HepG2 (cell line): Measurements from ENCODE around the gene MORC4. TPM values are rescaled to one million over a fixed set of nuclear protein-coding genes. Genes with fewer than 3 reads are reported as not detected.

Source experiments
- ATAC-seq: fragments of 200-7000 bp; cut with Tn5 transposase; 3 replicates; pipeline ENCODE4 v1.9.1; 2020; ENCODE audit warnings: mild to moderate bottlenecking, moderate library complexity
- BruUV-seq: library from RNA; stranded (reverse); fragments of 400-500 nt; replicated peaks from 2 replicates; lab custom pipeline; 2021; lab: Mats Ljungman, UMichigan
- CTCF ChIA-PET: fragments of 300-600 bp; formaldehyde crosslinking; extraction: SDS; loops from one replicate; lab custom pipeline; 2021; ENCODE audit warnings: low total read pairs, inconsistent platforms, low intra/inter-chr PET ratio; lab: Yijun Ruan, JAX
- POLR2A ChIA-PET: fragments of 350-600 bp; sonication (Branson Sonifier 250); formaldehyde crosslinking; loops from one replicate; lab custom pipeline; 2020; ENCODE audit warnings: antibody characterized with exemption, inconsistent platforms; lab: Yijun Ruan, JAX
- DNase-seq: peaks from one replicate; pipeline ENCODE4 v3.0.0-alpha.2; 2015; ENCODE audit warnings: low spot score
- FAIRE-seq: peaks from 3 replicates; lab custom pipeline; 2011; peaks lifted over from hg19 to GRCh38; lab: Jason Lieb, UNC
- H2AFZ ChIP-seq: one replicate; pipeline ENCODE4 v1.6.1; 2011; ENCODE audit warnings: low read length, inconsistent platforms
- H3K27ac ChIP-seq: fragments of 300-600 bp; 3 replicates; pipeline ENCODE4 v1.8.0; 2011; ENCODE audit warnings: mixed run types, mild to moderate bottlenecking, mixed read lengths, low read length, inconsistent platforms; ENCODE audit not compliant: insufficient read depth; ENCODE audit errors: extremely low read length
- H3K27me3 ChIP-seq, 2 experiments: fragments of 200-600 bp in 1 of 2; 2 replicates in 1 of 2; 3 replicates in 1 of 2; pipeline versions ENCODE4 v1.6.0 to v1.8.0; 2011; ENCODE audit warnings: low read length in 2 of 2, mild to moderate bottlenecking in 2 of 2, moderate library complexity in 2 of 2, inconsistent platforms in 1 of 2; ENCODE audit not compliant: insufficient read depth in 2 of 2, control insufficient read depth in 1 of 2
- H3K36me3 ChIP-seq, 2 experiments: fragments of 200-600 bp in 1 of 2; replicated peaks in 1 of 2; 2 replicates in 1 of 2; 3 replicates in 1 of 2; pipeline versions ENCODE4 v1.5.1 to v1.8.0; 2011; ENCODE audit warnings: low read length in 2 of 2, inconsistent platforms in 1 of 2; ENCODE audit not compliant: insufficient read depth in 2 of 2, control insufficient read depth in 1 of 2
- H3K4me1 ChIP-seq: 2 replicates; pipeline ENCODE4 v1.5.1; 2012; ENCODE audit warnings: low read length, inconsistent platforms; ENCODE audit not compliant: insufficient read depth
- H3K4me2 ChIP-seq: 2 replicates; pipeline ENCODE4 v1.6.0; 2011; ENCODE audit warnings: low read depth, low read length, inconsistent platforms
- H3K4me3 ChIP-seq, 3 experiments: fragments of 200-600 bp in 1 of 3; sonication (generic), shearing (Covaris generic) in 1 of 3; replicated peaks in 1 of 3; 2 replicates each; pipeline ENCODE4 v1.5.1; 2011 to 2016; ENCODE audit warnings: low read length in 3 of 3, inconsistent platforms in 2 of 3, low read depth in 2 of 3, mild to moderate bottlenecking in 2 of 3, control low read depth in 1 of 3, mixed read lengths in 1 of 3; ENCODE audit not compliant: insufficient read depth in 1 of 3
- H3K79me2 ChIP-seq: one replicate; pipeline ENCODE4 v1.6.1; 2011; ENCODE audit warnings: low read length, inconsistent platforms; ENCODE audit not compliant: insufficient read depth
- H3K9ac ChIP-seq: 2 replicates; pipeline ENCODE4 v1.6.0; 2011; ENCODE audit warnings: mild to moderate bottlenecking, low read depth, low read length, inconsistent platforms; ENCODE audit not compliant: insufficient read depth
- H3K9me3 ChIP-seq: 2 replicates; pipeline ENCODE4 v1.5.1; 2012; ENCODE audit warnings: mild to moderate bottlenecking, low read length
- H4K20me1 ChIP-seq: 2 replicates; pipeline ENCODE4 v1.6.0; 2011; ENCODE audit warnings: inconsistent platforms, mild to moderate bottlenecking, low read length, moderate library complexity; ENCODE audit not compliant: insufficient read depth
- ELF4 ChIP-seq: sonication (generic); formaldehyde crosslinking; IDR thresholded peaks from 2 replicates; pipeline ENCODE4 v1.5.0; 2020; ENCODE audit warnings: missing genetic modification reagents, mild to moderate bottlenecking, moderate library complexity, borderline replicate concordance
- HOXA5 ChIP-seq: sonication (generic); formaldehyde crosslinking; IDR thresholded peaks from 2 replicates; pipeline ENCODE4 v1.4.0; 2020; ENCODE audit warnings: missing genetic modification reagents
- KDM5A ChIP-seq: fragments of 200-600 bp; sonication (generic); IDR thresholded peaks from 2 replicates; pipeline ENCODE4 v1.7.0; 2018; ENCODE audit warnings: antibody characterized with exemption, mild to moderate bottlenecking, low read length, borderline replicate concordance
- NFE2 ChIP-seq: sonication (generic); formaldehyde crosslinking; IDR thresholded peaks from 2 replicates; pipeline ENCODE4 v1.4.0; 2020; ENCODE audit warnings: missing genetic modification reagents
- RBM22 ChIP-seq: fragments of 200-400 bp; formaldehyde crosslinking; optimal IDR thresholded peaks from 2 replicates; pipeline ENCODE3; 2017; ENCODE audit warnings: mild to moderate bottlenecking, low read length, moderate library complexity
- ZNF557 ChIP-seq: sonication (generic); formaldehyde crosslinking; IDR thresholded peaks from 2 replicates; pipeline ENCODE4 v1.4.0; 2020; ENCODE audit warnings: missing genetic modification reagents
- ZNF569 ChIP-seq: sonication (generic); formaldehyde crosslinking; IDR thresholded peaks from 2 replicates; pipeline ENCODE4 v1.5.0; 2020; ENCODE audit warnings: mild to moderate bottlenecking, missing genetic modification reagents, moderate library complexity, borderline replicate concordance
- ZSCAN31 ChIP-seq: sonication (generic); formaldehyde crosslinking; IDR thresholded peaks from 2 replicates; pipeline ENCODE4 v1.5.0; 2020; ENCODE audit warnings: low read depth, mild to moderate bottlenecking, missing genetic modification reagents
- WGBS: methylation state at CpG from one replicate; pipeline ENCODE4 v1.1.6; 2017; ENCODE audit warnings: low lambda C conversion rate; 5-methylcytosine and 5-hydroxymethylcytosine counted together
- in situ Hi-C: cut with HindIII; loops from 2 replicates; pipeline ENCODE4 v1.10.0; 2017; ENCODE audit warnings: low pct_unique_long_range_greater_than_20kb; ENCODE audit not compliant: extremely low pct_ligation_motif_present
- intact Hi-C: fragments of 100-400 bp; cut with micrococcal nuclease; formaldehyde crosslinking; loops from one replicate; pipeline ENCODE4 v1.10.0; 2022; ENCODE audit not compliant: unreplicated experiment
- polyA plus RNA-seq, 8 experiments: library from polyadenylated mRNA; depleted of rRNA in 3 of 8; stranded (reverse) in 7 of 8; unstranded in 1 of 8; fragments of >200 nt; fragmentation: Illumina TruSeq in 4 of 8; extraction: Trizol in 4 of 8; gene quantifications; 2 replicates each; pipeline versions ENCODE4 v1.2.1 to v1.2.3, GENCODE V29; 2011 to 2016; ENCODE audit warnings: low read depth in 4 of 8, missing spikeins in 1 of 8, mixed read lengths in 1 of 8; ENCODE audit not compliant: insufficient read depth in 1 of 8
- total RNA-seq, 5 experiments: library from RNA; depleted of rRNA; stranded (reverse); fragments of >200 nt; fragmentation: Illumina TruSeq; extraction: Trizol; gene quantifications; 2 replicates each; pipeline ENCODE4 v1.2.3, GENCODE V29; 2016; ENCODE audit warnings: low read depth in 1 of 5
- TF ChIP-seq, protein P1 (sequence below): sonication (generic); formaldehyde crosslinking; IDR thresholded peaks from 2 replicates; pipeline ENCODE4 v1.9.0; 2021; ENCODE audit warnings: mild to moderate bottlenecking, missing genetic modification reagents
- TF ChIP-seq, protein P2 (sequence below): IDR thresholded peaks from 2 replicates; pipeline ENCODE4 v1.6.1; 2016; ENCODE audit warnings: mild to moderate bottlenecking, missing biosample characterization, missing genetic modification reagents
- TF ChIP-seq, protein P3 (sequence below): sonication (generic); formaldehyde crosslinking; conservative IDR thresholded peaks from 2 replicates; pipeline ENCODE4 v1.5.0; 2020; ENCODE audit warnings: missing genetic modification reagents
- TF ChIP-seq, protein P4 (sequence below): sonication (generic); formaldehyde crosslinking; IDR thresholded peaks from 2 replicates; pipeline ENCODE4 v1.5.1; 2020; ENCODE audit warnings: missing genetic modification reagents, mild to moderate bottlenecking, borderline replicate concordance

Gene MORC4
- total and polyA plus RNA-seq, 2 of the 13 experiments (the other 11 are each of a cell fraction or from before 2014, with no cell fraction given) = 7.3 to 17.6 TPM

DNA sequence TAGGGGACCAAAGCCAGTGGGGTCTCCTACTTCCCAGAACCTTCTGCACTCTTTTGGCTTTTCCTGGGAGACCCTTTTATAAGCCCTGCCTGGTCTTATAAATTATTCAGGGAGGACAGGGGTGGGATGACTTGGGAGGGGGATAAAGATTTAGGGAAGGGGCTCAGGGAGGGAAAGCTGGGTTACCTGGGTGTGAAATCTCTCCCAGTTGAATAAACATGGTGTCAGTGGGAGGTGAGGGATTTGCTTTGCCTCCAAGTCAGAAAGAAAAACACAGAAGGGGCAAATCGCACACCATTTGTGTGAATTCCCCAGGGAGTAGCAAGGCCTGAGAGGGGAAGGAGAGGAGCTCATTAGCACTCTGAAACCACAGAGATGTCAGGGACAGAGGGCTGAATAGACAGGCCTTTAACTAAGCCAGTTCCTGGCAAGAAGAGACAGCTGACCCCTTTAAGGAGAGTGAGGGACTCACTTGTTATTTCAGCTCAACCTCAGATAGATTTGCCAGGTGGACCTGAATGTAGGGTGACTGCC is 96.7 kb downstream of the MORC4 start, which contains the start of gene RIPPLY1:
Gene RIPPLY1, minus strand, starts transcription at position 51 of the 534 bp plus-strand sequence. CDS start 54 bp downstream, outside the sequence.
- no peak for DNase-seq
- H3K9ac ChIP-seq = peak within 1 kb of the TSS; percentile 43; the same call in 1 of the 2 replicates
- in situ Hi-C loops (loop anchor here (5.0 kb wide), 1 partner anchor 59 kb away; no protein-coding TSS in a partner anchor), intact Hi-C loops (no loop called here)
- H3K27ac ChIP-seq = peak within 1 kb of the TSS; percentile 87
- H3K4me1 ChIP-seq = peaks cover 84% of the 10 kb centered on the region
- no peak for FAIRE-seq
- no peaks in the 10 kb centered on the region for H3K9me3 ChIP-seq
- 100% methylated on average over 1 of the region's 1 CpG for WGBS
- no peaks in the 10 kb centered on the region for H4K20me1 ChIP-seq
- peak within 1 kb of the TSS; percentile 54 for H3K4me2 ChIP-seq
- ATAC-seq = no peak
- H3K79me2 ChIP-seq = no peaks in the 10 kb centered on the region
- CTCF ChIA-PET = no interaction called here
- no peaks in the 10 kb centered on the region for H3K36me3 ChIP-seq
- POLR2A ChIA-PET = interaction anchor here (1.1 to 5.1 kb wide), 6 partner anchors 8 to 57 kb away, joined by 3 to 76 read pairs (median 6); no protein-coding TSS in a partner anchor
- peak within 1 kb of the TSS in 2 of 3 experiments; percentile 12 to 18; a peak in 1 of 6 replicates for H3K4me3 ChIP-seq
- H3K27me3 ChIP-seq = no peaks in the 10 kb centered on the region
- H2AFZ ChIP-seq = no peak within 1 kb of the TSS
- no TSS peak for BruUV-seq
- TF ChIP-seq, protein P1, sequence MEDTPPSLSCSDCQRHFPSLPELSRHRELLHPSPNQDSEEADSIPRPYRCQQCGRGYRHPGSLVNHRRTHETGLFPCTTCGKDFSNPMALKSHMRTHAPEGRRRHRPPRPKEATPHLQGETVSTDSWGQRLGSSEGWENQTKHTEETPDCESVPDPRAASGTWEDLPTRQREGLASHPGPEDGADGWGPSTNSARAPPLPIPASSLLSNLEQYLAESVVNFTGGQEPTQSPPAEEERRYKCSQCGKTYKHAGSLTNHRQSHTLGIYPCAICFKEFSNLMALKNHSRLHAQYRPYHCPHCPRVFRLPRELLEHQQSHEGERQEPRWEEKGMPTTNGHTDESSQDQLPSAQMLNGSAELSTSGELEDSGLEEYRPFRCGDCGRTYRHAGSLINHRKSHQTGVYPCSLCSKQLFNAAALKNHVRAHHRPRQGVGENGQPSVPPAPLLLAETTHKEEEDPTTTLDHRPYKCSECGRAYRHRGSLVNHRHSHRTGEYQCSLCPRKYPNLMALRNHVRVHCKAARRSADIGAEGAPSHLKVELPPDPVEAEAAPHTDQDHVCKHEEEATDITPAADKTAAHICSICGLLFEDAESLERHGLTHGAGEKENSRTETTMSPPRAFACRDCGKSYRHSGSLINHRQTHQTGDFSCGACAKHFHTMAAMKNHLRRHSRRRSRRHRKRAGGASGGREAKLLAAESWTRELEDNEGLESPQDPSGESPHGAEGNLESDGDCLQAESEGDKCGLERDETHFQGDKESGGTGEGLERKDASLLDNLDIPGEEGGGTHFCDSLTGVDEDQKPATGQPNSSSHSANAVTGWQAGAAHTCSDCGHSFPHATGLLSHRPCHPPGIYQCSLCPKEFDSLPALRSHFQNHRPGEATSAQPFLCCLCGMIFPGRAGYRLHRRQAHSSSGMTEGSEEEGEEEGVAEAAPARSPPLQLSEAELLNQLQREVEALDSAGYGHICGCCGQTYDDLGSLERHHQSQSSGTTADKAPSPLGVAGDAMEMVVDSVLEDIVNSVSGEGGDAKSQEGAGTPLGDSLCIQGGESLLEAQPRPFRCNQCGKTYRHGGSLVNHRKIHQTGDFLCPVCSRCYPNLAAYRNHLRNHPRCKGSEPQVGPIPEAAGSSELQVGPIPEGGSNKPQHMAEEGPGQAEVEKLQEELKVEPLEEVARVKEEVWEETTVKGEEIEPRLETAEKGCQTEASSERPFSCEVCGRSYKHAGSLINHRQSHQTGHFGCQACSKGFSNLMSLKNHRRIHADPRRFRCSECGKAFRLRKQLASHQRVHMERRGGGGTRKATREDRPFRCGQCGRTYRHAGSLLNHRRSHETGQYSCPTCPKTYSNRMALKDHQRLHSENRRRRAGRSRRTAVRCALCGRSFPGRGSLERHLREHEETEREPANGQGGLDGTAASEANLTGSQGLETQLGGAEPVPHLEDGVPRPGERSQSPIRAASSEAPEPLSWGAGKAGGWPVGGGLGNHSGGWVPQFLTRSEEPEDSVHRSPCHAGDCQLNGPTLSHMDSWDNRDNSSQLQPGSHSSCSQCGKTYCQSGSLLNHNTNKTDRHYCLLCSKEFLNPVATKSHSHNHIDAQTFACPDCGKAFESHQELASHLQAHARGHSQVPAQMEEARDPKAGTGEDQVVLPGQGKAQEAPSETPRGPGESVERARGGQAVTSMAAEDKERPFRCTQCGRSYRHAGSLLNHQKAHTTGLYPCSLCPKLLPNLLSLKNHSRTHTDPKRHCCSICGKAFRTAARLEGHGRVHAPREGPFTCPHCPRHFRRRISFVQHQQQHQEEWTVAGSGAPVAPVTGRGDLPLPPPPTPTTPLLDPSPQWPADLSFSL = no peak
- TF ChIP-seq ZNF569 (no peak), NFE2 (CRISPR knock-in tag) (no peak), ZSCAN31 (no peak), ZNF557 (CRISPR knock-in tag) (no peak), ELF4 (CRISPR knock-in tag) (no peak), KDM5A (no peak), RBM22 (no peak), HOXA5 (CRISPR knock-in tag) (no peak)
- TF ChIP-seq, protein P2, sequence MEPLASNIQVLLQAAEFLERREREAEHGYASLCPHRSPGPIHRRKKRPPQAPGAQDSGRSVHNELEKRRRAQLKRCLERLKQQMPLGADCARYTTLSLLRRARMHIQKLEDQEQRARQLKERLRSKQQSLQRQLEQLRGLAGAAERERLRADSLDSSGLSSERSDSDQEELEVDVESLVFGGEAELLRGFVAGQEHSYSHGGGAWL (CRISPR knock-in tag) = no peak
- TF ChIP-seq, protein P3, sequence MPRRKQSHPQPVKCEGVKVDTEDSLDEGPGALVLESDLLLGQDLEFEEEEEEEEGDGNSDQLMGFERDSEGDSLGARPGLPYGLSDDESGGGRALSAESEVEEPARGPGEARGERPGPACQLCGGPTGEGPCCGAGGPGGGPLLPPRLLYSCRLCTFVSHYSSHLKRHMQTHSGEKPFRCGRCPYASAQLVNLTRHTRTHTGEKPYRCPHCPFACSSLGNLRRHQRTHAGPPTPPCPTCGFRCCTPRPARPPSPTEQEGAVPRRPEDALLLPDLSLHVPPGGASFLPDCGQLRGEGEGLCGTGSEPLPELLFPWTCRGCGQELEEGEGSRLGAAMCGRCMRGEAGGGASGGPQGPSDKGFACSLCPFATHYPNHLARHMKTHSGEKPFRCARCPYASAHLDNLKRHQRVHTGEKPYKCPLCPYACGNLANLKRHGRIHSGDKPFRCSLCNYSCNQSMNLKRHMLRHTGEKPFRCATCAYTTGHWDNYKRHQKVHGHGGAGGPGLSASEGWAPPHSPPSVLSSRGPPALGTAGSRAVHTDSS = no peak
- TF ChIP-seq, protein P4, sequence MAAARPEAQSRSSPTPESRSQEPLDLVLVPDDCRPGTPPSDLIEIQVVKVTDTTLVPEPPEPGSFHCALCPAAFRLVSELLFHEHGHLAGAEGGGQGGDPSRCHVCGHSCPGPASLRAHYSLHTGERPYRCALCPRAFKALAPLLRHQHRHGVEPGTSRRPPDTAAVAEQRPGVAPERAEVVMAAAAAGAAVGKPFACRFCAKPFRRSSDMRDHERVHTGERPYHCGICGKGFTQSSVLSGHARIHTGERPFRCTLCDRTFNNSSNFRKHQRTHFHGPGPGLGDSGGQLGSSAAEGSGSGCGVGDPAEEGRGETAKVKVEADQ (CRISPR knock-in tag) = no peak
